H9 (cell line): ENCODE results near the gene PCOLCE2. TPM values are rescaled to one million over a fixed set of nuclear protein-coding genes. Genes with fewer than 3 reads are reported as not detected.

ENCODE experiments used
- DNase-seq: peaks from one replicate; pipeline ENCODE4 v3.0.0-alpha.2; 2017
- H2AFZ ChIP-seq: one replicate; pipeline ENCODE4 v1.6.1; 2013; ENCODE audit warnings: mild to moderate bottlenecking, low read length, control low read depth, moderate library complexity
- H2AK5ac ChIP-seq: 2 replicates; pipeline ENCODE4 v1.6.1; 2013; ENCODE audit warnings: low read length, control low read depth, mixed read lengths; ENCODE audit not compliant: insufficient read length
- H2BK120ac ChIP-seq: one replicate; pipeline ENCODE4 v1.6.1; 2013; ENCODE audit warnings: low read depth, mild to moderate bottlenecking, low read length, control low read depth, inconsistent platforms; ENCODE audit not compliant: poor library complexity, severe bottlenecking
- H2BK12ac ChIP-seq: 2 replicates; pipeline ENCODE4 v1.6.1; 2013; ENCODE audit warnings: low read length, control low read depth, mixed read lengths, low read depth; ENCODE audit not compliant: insufficient read length
- H2BK15ac ChIP-seq: 2 replicates; pipeline ENCODE4 v1.6.1; 2013; ENCODE audit warnings: low read depth, low read length, control low read depth
- H2BK20ac ChIP-seq: one replicate; pipeline ENCODE4 v1.6.1; 2013; ENCODE audit warnings: low read depth, mild to moderate bottlenecking, low read length, control low read depth, inconsistent platforms; ENCODE audit not compliant: poor library complexity, severe bottlenecking
- H2BK5ac ChIP-seq: 2 replicates; pipeline ENCODE4 v1.6.1; 2013; ENCODE audit warnings: low read length, control low read depth, mixed read lengths; ENCODE audit not compliant: insufficient read length
- H3K14ac ChIP-seq: 2 replicates; pipeline ENCODE4 v1.6.1; 2013; ENCODE audit warnings: low read length, control low read depth; ENCODE audit not compliant: insufficient read depth
- H3K18ac ChIP-seq: 2 replicates; pipeline ENCODE4 v1.6.1; 2013; ENCODE audit warnings: low read depth, mild to moderate bottlenecking, mixed read lengths, low read length, control low read depth; ENCODE audit not compliant: insufficient read length
- H3K23ac ChIP-seq: 2 replicates; pipeline ENCODE4 v1.6.1; 2013; ENCODE audit warnings: low read length, control low read depth, mixed read lengths, low read depth; ENCODE audit not compliant: insufficient read length
- H3K23me2 ChIP-seq: 2 replicates; pipeline ENCODE4 v1.6.1; 2013; ENCODE audit warnings: low read depth, mild to moderate bottlenecking, mixed read lengths, low read length, control low read depth; ENCODE audit not compliant: insufficient read length, poor library complexity, severe bottlenecking
- H3K27ac ChIP-seq: 2 replicates; pipeline ENCODE4 v1.5.1; 2013; ENCODE audit warnings: low read length, control low read depth, mixed read lengths, low read depth; ENCODE audit not compliant: insufficient read length
- H3K27me3 ChIP-seq: 2 replicates; pipeline ENCODE4 v1.6.1; 2013; ENCODE audit warnings: low read length, control low read depth, inconsistent platforms; ENCODE audit not compliant: insufficient read depth
- H3K4ac ChIP-seq: 2 replicates; pipeline ENCODE4 v1.6.1; 2013; ENCODE audit warnings: low read depth, mild to moderate bottlenecking, control low read depth, inconsistent platforms, low read length, moderate library complexity
- H3K4me1 ChIP-seq: 2 replicates; pipeline ENCODE4 v1.6.1; 2013; ENCODE audit warnings: low read length, control low read depth, inconsistent platforms; ENCODE audit not compliant: insufficient read depth
- H3K4me2 ChIP-seq: 2 replicates; pipeline ENCODE4 v1.6.1; 2013; ENCODE audit warnings: low read length, control low read depth, mixed read lengths; ENCODE audit not compliant: insufficient read length, insufficient read depth
- H3K56ac ChIP-seq: 2 replicates; pipeline ENCODE4 v1.6.1; 2013; ENCODE audit warnings: low read depth, mild to moderate bottlenecking, mixed read lengths, low read length, control low read depth; ENCODE audit not compliant: insufficient read length
- H3K79me1 ChIP-seq: 2 replicates; pipeline ENCODE4 v1.6.1; 2013; ENCODE audit warnings: low read depth, mild to moderate bottlenecking, moderate library complexity, low read length, control low read depth, inconsistent platforms; ENCODE audit not compliant: insufficient read depth, poor library complexity, severe bottlenecking
- H3K79me2 ChIP-seq: 2 replicates; pipeline ENCODE4 v1.6.1; 2013; ENCODE audit warnings: low read length, control low read depth, inconsistent platforms; ENCODE audit not compliant: insufficient read depth
- H3K9ac ChIP-seq: 2 replicates; pipeline ENCODE4 v1.6.1; 2013; ENCODE audit warnings: low read length, control low read depth, mixed read lengths; ENCODE audit not compliant: insufficient read length; ENCODE audit errors: extremely low read depth
- H3K9me3 ChIP-seq: one replicate; pipeline ENCODE4 v1.6.1; 2013; ENCODE audit warnings: low read depth, low read length, inconsistent platforms; ENCODE audit not compliant: control insufficient read depth
- H3T11ph ChIP-seq: one replicate; pipeline ENCODE4 v1.6.1; 2013; ENCODE audit warnings: mild to moderate bottlenecking, low read length, control low read depth, inconsistent platforms
- H4K20me1 ChIP-seq: one replicate; pipeline ENCODE4 v1.6.1; 2013; ENCODE audit not compliant: control insufficient read depth, insufficient read length, insufficient read depth
- H4K5ac ChIP-seq: 2 replicates; pipeline ENCODE4 v1.6.1; 2013; ENCODE audit warnings: low read depth, mild to moderate bottlenecking, mixed read lengths, low read length, control low read depth; ENCODE audit not compliant: insufficient read length
- H4K8ac ChIP-seq: replicated peaks from 2 replicates; pipeline ENCODE4 v1.6.1; 2013; ENCODE audit warnings: low read length, control low read depth, mixed read lengths, low read depth; ENCODE audit not compliant: insufficient read length
- H4K91ac ChIP-seq: 2 replicates; pipeline ENCODE4 v1.6.1; 2013; ENCODE audit warnings: low read depth, mild to moderate bottlenecking, moderate library complexity, mixed read lengths, low read length, control low read depth; ENCODE audit not compliant: insufficient read length
- H3K27ac Mint-ChIP-seq, 3 experiments: 2 replicates in 2 of 3; 3 replicates in 1 of 3; pipeline ENCODE4 v1.8.0; 2020 to 2021; ENCODE audit warnings: mixed read lengths in 3 of 3, mild to moderate bottlenecking in 1 of 3, moderate library complexity in 1 of 3
- H3K27me3 Mint-ChIP-seq: 2 replicates; pipeline ENCODE4 v1.8.0; 2021; ENCODE audit warnings: low read depth, mild to moderate bottlenecking, moderate library complexity, mixed read lengths
- H3K36me3 Mint-ChIP-seq, 3 experiments: 2 replicates in 2 of 3; 3 replicates in 1 of 3; pipeline ENCODE4 v1.8.0; 2020 to 2021; ENCODE audit warnings: low read depth in 3 of 3, mixed read lengths in 3 of 3; ENCODE audit not compliant: insufficient read depth in 1 of 3
- H3K4me1 Mint-ChIP-seq, 2 experiments: 2 replicates each; pipeline ENCODE4 v1.8.0; 2020; ENCODE audit warnings: mixed read lengths in 2 of 2
- H3K4me3 Mint-ChIP-seq, 2 experiments: 2 replicates in 1 of 2; 3 replicates in 1 of 2; pipeline ENCODE4 v1.8.0; 2020 to 2021; ENCODE audit warnings: mild to moderate bottlenecking in 2 of 2, mixed read lengths in 2 of 2, moderate library complexity in 1 of 2
- H3K9me3 Mint-ChIP-seq, 2 experiments: 2 replicates in 1 of 2; 3 replicates in 1 of 2; pipeline ENCODE4 v1.8.0; 2020; ENCODE audit warnings: mild to moderate bottlenecking in 2 of 2, mixed read lengths in 2 of 2, moderate library complexity in 1 of 2
- WGBS: extraction: QIAGEN DNeasy Blood & Tissue Kit; methylation state at CpG from one replicate; pipeline ENCODE4 v1.1.7; 2013; ENCODE audit warnings: missing lambda C conversion rate, low lambda C conversion rate, mixed read lengths; ENCODE audit not compliant: insufficient read length; ENCODE audit errors: extremely low coverage; 5-methylcytosine and 5-hydroxymethylcytosine counted together
- total RNA-seq: library from RNA; stranded (reverse); gene quantifications from 2 replicates; pipeline ENCODE4 v1.2.1, GENCODE V29; 2021
- TF ChIP-seq, protein P1 (sequence below): fragments of 200-600 bp; sonication (generic); conservative IDR thresholded peaks from 3 replicates; pipeline ENCODE4 v1.8.0; 2021; ENCODE audit warnings: antibody characterized with exemption, mild to moderate bottlenecking

The PCOLCE2 gene
- total RNA-seq, 1 experiment from 2014 or later, result 9.2 TPM

DNA sequence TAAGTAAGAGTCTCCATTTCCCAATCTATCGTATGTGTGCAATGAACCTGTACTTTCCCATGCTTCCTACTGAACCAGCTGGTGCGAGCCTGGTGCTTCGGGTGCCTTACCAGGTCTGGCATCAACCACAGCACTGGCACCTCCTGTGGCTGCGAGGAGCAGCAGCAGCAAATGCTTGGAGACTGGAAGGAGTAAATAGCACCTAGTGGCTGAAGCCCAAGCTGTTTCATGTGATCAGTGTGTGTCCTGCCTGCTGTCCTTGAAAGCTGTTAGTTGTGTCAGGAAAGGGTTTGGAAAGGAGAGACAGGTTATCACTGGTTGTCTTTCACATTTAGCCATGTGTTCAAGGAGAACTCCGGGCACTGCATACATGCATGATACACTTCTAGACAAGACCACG lies 31.8 kb downstream of the PCOLCE2 start:
- H3K4me1 Mint-ChIP-seq, result peaks cover 53 to 57% of the 10 kb centered on the region in 2 experiments
- no peak overlapping the region for H2BK120ac ChIP-seq
- no peaks in the 10 kb centered on the region for H3K9me3 Mint-ChIP-seq
- H2AFZ ChIP-seq, result no peak overlapping the region
- no peak overlapping the region for H3K14ac ChIP-seq
- H2BK5ac ChIP-seq, result no peak overlapping the region
- H2AK5ac ChIP-seq, result no peak overlapping the region
- no peaks in the 10 kb centered on the region for H3K27me3 ChIP-seq
- H3K9ac ChIP-seq, result no peak overlapping the region
- no peaks in the 10 kb centered on the region for H3K79me1 ChIP-seq
- no peak overlapping the region for H4K91ac ChIP-seq
- no peak overlapping the region for H2BK12ac ChIP-seq
- no peaks in the 10 kb centered on the region for H3K79me2 ChIP-seq
- no peaks in the 10 kb centered on the region for H3K9me3 ChIP-seq
- H4K5ac ChIP-seq, result no peak overlapping the region
- H3K27ac ChIP-seq, result no peak overlapping the region
- H3K18ac ChIP-seq, result no peak overlapping the region
- H3K23ac ChIP-seq, result no peak overlapping the region
- no peaks in the 10 kb centered on the region for H3K23me2 ChIP-seq
- H3K4me2 ChIP-seq, result no peak overlapping the region
- no peak overlapping the region for H2BK20ac ChIP-seq
- H3T11ph ChIP-seq, result no peak overlapping the region
- H3K27me3 Mint-ChIP-seq, result peaks cover 1% of the 10 kb centered on the region; the same call in 1 of the 2 replicates
- TF ChIP-seq, protein P1, sequence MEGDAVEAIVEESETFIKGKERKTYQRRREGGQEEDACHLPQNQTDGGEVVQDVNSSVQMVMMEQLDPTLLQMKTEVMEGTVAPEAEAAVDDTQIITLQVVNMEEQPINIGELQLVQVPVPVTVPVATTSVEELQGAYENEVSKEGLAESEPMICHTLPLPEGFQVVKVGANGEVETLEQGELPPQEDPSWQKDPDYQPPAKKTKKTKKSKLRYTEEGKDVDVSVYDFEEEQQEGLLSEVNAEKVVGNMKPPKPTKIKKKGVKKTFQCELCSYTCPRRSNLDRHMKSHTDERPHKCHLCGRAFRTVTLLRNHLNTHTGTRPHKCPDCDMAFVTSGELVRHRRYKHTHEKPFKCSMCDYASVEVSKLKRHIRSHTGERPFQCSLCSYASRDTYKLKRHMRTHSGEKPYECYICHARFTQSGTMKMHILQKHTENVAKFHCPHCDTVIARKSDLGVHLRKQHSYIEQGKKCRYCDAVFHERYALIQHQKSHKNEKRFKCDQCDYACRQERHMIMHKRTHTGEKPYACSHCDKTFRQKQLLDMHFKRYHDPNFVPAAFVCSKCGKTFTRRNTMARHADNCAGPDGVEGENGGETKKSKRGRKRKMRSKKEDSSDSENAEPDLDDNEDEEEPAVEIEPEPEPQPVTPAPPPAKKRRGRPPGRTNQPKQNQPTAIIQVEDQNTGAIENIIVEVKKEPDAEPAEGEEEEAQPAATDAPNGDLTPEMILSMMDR, result peak; percentile 59
- H3K4me3 Mint-ChIP-seq, result no peak overlapping the region
- no peak overlapping the region for H3K56ac ChIP-seq
- no peak overlapping the region for H2BK15ac ChIP-seq
- H3K4ac ChIP-seq, result no peak overlapping the region
- WGBS, result no CpG with 5 or more reads among the region's 6 CpGs
- no peaks in the 10 kb centered on the region for H4K20me1 ChIP-seq
- DNase-seq, result peak; percentile 76
- H3K36me3 Mint-ChIP-seq, result no peaks in the 10 kb centered on the region; a peak in 1 of 7 replicates
- no peak overlapping the region for H3K27ac Mint-ChIP-seq
- peaks cover 12% of the 10 kb centered on the region for H3K4me1 ChIP-seq
- H4K8ac ChIP-seq, result no peak overlapping the region
